Hippocampal formation (tissue), 2 donors: ENCODE data around the gene KRTAP5-9.
"Not testable (repeated sequence)": the region's sequence is repeated elsewhere in the genome, so short reads cannot be mapped to it uniquely, and the experiment has no call there.

ENCODE experiments used
- DNase-seq, 2 donors: peaks; one replicate each; lab custom pipeline; 2025; lab: John Stamatoyannopoulos, UW

KRTAP5-9 gene

DNA sequence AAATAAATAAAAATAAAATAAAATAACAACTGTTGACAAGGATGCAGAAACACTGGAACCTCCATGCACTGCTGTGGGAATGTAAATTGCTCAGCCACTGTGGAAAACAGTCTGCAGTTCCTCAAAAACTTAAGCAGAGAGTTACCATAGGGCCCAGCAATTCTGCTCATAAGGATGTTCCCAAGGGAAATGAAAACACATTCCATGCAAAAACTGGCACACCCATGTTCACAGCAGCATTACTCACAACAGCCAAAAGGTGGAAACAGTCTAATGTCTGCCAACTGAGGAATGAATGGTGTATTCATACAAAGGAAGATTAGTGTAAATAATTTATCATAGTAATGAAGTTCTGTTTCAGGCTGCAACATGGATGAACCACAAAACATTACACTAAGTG, 13.9 kb downstream of the KRTAP5-9 start:
- DNase-seq = no peak

- no peak for DNase-seq
These were observed 15.2 kb downstream of the KRTAP5-9 start for GRCh38 chr11:71563406-71563805.

- DNase-seq = no peak
These were observed 16.2 kb downstream of the KRTAP5-9 start for GRCh38 chr11:71564430-71564829.

- no peak for DNase-seq
These were observed 17.0 kb downstream of the KRTAP5-9 start, which contains the start of gene KRTAP5-10 for GRCh38 chr11:71565263-71565662. Gene KRTAP5-10 (plus strand): TSS chr11:71565563. CDS start chr11:71565588, 25 bp downstream.

DNA sequence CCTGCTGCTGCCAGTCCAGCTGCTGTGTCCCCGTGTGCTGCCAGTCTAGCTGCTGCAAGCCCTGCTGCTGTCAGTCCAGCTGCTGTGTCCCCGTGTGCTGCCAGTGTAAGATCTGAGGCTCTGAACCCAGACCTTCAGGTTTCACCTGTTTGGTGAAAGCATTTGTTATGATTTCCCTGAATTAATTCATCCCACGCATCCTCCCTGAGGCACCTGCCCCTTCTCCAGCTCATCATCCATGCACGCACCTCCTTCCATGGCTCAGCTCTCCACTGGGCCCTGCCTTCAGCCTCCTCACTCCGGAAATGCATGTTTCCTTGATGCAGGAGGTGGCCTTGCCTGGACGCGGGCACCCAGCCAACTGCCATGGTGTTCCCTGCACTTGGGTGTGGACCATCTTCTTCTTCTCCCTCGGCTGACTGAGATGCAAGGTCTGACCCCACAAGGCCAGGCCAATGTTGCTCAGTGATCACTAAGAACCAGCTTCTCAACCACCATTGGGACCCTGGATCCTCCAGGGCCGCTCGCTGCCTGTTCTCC, 17.9 kb downstream of the KRTAP5-9 start:
- no peak for DNase-seq

- not testable (repeated sequence) for DNase-seq
These were observed 18.7 kb downstream of the KRTAP5-9 start for GRCh38 chr11:71566626-71567599.

DNA sequence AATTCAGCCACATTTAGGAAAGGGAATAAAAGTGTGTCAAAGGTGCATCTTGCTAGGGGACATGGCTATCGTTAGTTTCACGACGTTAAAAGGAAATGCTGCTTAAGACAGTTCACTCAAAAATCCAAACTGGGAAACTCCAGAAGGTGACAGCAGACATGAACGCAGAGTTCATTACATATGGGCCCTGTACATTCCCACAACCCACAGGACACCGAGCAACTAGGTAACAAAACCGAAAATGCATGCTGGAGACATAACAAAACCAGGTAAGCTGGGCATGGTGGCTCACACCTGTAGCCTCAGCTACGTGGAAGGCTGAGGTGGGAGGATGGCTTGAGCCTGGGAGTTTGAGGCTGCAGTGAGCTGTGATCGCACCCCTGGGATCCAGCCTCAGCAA, 19.4 kb downstream of the KRTAP5-9 start:
- not testable (repeated sequence) for DNase-seq

DNA sequence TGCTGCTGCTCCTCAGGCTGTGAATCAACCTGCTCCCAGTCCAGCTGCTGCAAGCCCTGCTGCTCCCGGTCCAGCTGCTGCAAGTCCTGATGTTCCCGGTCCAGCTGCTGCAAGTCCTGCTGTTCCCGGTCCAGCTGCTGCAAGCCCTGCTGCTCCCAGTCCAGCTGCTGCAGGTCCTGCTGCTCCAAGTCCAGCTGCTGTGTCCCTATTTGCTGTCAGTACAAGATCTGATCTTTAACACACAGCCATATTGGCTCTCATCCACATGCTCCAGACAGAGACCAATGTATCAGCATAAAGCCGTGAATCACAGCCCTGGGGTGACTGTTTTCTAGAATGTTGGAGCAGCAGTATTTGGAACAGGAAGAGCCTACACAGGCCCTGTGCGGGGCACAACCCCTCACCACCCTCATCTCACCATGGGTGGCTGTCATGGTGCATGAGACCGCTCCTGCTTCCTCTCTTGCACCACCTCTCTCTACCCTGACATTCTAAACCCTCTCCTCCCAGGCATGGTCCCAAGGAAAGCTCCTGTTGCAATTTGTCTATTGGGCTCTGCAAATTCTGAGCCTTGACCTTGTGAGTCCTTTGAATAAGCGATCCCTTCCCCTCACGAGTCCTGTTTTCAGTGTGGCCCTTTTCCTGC, 20.6 kb downstream of the KRTAP5-9 start:
- DNase-seq = no peak

DNA sequence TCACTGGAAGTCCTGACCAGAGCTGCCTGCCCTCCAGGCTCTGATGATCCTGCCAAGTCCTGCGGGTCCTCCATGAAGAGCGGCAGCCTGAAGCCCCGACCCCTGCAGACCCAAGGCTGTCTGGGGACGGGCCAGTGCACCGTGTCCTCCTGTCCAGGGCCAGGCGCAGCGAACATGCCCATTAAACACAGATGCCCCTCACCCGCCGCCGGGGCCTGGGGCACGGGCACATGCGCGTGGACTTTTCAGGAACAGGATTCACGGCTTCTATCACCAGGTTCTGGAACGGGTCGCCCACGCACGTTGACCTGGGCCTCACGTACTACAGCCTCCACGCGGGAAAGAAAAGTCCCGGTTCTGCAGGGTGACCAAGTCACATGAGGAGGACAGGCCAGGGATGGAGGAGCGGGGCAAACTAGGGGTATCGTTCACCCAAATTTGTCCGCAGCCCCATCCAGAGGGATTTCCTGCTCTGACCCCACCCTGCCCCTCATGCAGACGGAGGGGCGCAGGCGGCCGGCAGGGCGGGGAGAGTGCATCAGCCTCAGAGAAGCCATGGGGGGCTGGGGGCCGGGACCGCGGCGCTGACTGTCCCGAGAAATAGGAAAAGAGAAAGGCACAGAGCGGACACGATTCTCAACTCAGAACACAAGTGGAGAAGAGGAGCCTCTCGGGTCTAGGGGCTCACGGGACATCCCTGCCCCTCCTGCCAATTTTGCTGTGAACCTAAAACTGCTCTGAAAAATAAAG, 23.1 kb downstream of the KRTAP5-9 start:
- not testable (repeated sequence) for DNase-seq

DNA sequence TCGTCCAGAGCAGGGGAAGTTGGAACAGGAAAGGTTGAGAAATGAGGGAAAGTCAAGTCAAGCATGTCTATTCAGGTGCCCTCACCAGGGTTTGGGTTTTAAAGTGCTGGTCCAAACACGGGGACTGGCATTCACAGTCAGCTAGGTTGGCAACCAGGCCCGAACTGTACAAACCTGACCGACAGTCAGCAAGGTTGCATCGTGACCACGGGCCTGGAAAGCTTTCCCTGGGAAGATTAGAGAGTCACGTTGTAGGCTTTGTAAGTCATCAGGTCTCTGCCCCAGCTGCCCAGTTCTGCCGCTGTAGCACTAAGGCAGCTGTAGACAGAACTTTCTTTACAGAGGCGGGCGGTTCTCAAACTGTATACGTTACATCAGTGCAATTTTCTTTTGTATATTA, 24.6 kb downstream of the KRTAP5-9 start:
- no peak for DNase-seq

GRCh38 chr11:71574418-71574817, 26.2 kb downstream of the KRTAP5-9 start:
- DNase-seq = no peak

- no peak for DNase-seq
These were observed 27.7 kb downstream of the KRTAP5-9 start for GRCh38 chr11:71575723-71576424.

DNA sequence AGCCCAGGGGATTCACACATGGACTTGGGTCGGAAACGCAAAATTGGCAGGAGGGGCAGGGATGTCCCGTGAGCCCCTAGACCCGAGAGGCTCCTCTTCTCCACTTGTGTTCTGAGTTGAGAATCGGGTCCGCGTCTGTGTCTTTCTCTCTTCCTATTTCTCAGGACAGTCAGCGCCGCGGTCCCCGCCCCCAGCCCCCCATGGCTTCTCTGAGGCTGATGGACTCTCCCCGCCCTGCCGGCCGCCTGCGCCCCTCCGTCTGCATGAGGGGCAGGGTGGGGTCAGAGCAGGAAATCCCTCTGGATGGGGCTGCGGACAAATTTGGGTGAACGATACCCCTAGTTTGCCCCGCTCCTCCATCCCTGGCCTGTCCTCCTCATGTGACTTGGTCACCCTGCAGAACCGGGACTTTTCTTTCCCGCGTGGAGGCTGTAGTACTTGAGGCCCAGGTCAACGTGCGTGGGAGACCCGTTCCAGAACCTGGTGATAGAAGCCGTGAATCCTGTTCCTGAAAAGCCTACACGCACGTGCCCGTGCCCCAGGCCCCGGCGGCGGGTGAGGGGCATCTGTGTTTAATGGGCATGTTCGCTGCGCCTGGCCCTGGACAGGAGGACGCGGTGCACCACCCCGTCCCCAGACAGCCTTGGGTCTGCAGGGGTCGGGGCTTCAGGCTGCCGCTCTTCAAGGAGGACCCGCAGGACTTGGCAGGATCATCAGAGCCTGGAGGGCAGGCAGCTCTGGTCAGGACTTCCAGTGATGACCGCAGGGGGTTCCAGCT, 28.7 kb downstream of the KRTAP5-9 start:
- not testable (repeated sequence) for DNase-seq

GRCh38 chr11:71577469-71578004, 29.3 kb downstream of the KRTAP5-9 start:
- no peak for DNase-seq

GRCh38 chr11:71579513-71579912, 31.3 kb downstream of the KRTAP5-9 start:
- not testable (repeated sequence) for DNase-seq

- DNase-seq = peak; percentile 35 to 43
These were observed 32.1 kb downstream of the KRTAP5-9 start for GRCh38 chr11:71580057-71581003.

GRCh38 chr11:71581826-71582225, 33.6 kb downstream of the KRTAP5-9 start:
- DNase-seq = no peak

DNA sequence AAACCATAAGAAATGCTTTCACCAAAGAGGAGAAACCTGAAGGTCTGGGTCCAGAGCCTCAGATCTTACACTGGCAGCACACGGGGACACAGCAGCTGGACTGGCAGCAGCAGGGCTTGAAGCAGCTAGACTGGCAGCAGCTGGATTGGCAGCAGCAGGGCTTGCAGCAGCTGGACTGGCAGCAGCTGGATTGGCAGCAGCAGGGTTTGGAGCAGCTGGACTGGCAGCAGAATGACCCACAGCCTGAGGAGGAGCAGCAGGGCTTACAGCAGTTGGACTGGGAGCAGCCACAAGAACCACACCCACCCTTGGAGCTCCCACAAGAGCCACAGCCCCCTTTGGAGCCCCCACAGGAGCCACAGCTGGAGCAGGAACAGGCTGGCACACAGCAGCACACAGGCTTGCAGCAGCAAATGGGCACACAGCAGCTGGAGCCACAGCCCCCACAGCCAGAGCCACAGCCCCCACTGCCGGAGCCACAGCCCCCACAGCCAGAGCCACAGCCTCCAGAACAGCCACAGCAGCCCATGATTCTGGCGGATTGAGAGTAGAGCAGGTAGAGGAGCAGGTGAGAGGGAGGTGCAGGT, 34.2 kb downstream of the KRTAP5-9 start, which contains the start of gene KRTAP5-11:
Gene KRTAP5-11, minus strand, starts transcription at position 567 of the 587 bp plus-strand sequence. Its CDS starts 38 bp downstream, at position 529.
- no peak for DNase-seq
